Esophagus squamous epithelium (tissue), 4 donors: Measurements from ENCODE around the gene HOXD8.

Experiments used
- CTCF ChIP-seq, 6 experiments: fragments of 450-650 bp in 4 of 6; fragments of 200-600 bp in 2 of 6; sonication (generic) in 2 of 6; IDR thresholded peaks; one replicate each; pipeline ENCODE4 v1.5.1; 2016 to 2019; ENCODE audit warnings: antibody characterized with exemption in 6 of 6, mild to moderate bottlenecking in 4 of 6, moderate library complexity in 4 of 6
- POLR2A ChIP-seq, 4 donors: fragments of 450-650 bp; IDR thresholded peaks; one replicate each; pipeline ENCODE4 v1.6.1; 2017; ENCODE audit warnings: antibody characterized with exemption in 4 of 4, mild to moderate bottlenecking in 4 of 4, moderate library complexity in 3 of 4

- TF ChIP-seq CTCF (IDR thresholded peaks at IDR 0.05) (no peak), POLR2A (IDR thresholded peaks at IDR 0.05) (no peak)
Observed at GRCh38 chr2:176178757-176179295, 49.3 kb downstream of the HOXD8 start.
